ENCODE results near the gene NT5E.

The NT5E gene

DNA sequence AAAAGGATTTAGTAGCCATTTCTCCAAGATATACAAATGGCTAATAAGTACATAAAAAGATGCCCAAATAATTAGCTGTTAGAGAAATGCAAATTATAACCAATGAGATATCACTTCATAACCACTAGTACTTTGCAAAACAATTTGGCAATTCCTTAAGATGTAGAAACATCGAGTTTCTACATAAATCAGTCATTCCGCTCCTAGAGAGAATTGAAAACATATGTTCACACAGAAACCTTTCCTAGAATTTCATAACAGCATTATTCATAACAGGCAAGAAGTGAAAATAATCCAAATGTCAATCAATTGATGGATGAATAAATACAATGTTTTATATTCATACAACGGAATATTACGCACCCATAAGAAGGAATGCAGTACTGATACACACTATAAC, 20.5 kb upstream of the NT5E start:
- Histone ChIP-seq H4K20me1 (ENCODE audit: insufficient read depth, low read length) (no peaks in the 10 kb centered on the region), H3K27ac (ENCODE audit: low read length) (no peak overlapping the region), H3K9me2 (replicated peaks; ENCODE audit: insufficient read depth, low read length) (no peaks in the 10 kb centered on the region), H3K4me3 (ENCODE audit: low read length) (no peak overlapping the region), H3K4me2 (ENCODE audit: low read depth, low read length) (no peak overlapping the region), H3K36me3 (replicated peaks; ENCODE audit: insufficient read depth, low read length) (no peaks in the 10 kb centered on the region), H3K4me1 (ENCODE audit: low read length) (no peaks in the 10 kb centered on the region), H3K27me3 (replicated peaks; ENCODE audit: insufficient read depth, low read length) (no peaks in the 10 kb centered on the region), H2AFZ (ENCODE audit: low read length) (no peak overlapping the region), H3K9me3 (replicated peaks; ENCODE audit: insufficient read depth, low read length) (no peaks in the 10 kb centered on the region), H3F3A (ENCODE audit: insufficient read depth, low read length) (no peaks in the 10 kb centered on the region), H3K9ac (ENCODE audit: low read length) (no peak overlapping the region), H3K79me2 (ENCODE audit: low read length) (no peaks in the 10 kb centered on the region)
- no peak for DNase-seq
- TF ChIP-seq EZH2phosphoT487 (IDR thresholded peaks at IDR 0.05; ENCODE audit: low read length) (no peak), EZH2 (optimal IDR thresholded peaks at IDR 0.05; ENCODE audit: low read depth, low read length) (no peak)
- TF ChIP-seq, protein P1, sequence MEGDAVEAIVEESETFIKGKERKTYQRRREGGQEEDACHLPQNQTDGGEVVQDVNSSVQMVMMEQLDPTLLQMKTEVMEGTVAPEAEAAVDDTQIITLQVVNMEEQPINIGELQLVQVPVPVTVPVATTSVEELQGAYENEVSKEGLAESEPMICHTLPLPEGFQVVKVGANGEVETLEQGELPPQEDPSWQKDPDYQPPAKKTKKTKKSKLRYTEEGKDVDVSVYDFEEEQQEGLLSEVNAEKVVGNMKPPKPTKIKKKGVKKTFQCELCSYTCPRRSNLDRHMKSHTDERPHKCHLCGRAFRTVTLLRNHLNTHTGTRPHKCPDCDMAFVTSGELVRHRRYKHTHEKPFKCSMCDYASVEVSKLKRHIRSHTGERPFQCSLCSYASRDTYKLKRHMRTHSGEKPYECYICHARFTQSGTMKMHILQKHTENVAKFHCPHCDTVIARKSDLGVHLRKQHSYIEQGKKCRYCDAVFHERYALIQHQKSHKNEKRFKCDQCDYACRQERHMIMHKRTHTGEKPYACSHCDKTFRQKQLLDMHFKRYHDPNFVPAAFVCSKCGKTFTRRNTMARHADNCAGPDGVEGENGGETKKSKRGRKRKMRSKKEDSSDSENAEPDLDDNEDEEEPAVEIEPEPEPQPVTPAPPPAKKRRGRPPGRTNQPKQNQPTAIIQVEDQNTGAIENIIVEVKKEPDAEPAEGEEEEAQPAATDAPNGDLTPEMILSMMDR (IDR thresholded peaks at IDR 0.05; ENCODE audit: low read length): no peak

DNA sequence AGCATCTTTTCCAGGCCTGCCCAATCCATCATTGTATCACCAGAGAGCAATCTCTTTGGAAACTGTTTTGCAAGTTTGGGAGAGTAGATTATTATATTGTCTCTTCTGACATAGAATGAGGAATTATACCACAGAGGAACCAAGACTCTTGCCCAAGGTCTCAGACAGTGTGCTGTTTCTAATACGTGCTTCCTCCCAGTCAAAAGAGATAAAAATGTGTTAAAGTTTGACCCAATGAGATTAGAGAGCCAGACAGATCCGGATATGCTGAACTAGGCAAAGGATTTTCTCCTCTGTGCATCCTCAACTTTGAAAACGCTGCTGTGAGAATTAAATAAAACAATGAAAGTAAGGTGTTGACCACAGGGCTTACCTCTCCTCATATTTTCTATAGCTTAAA, 18.6 kb upstream of the NT5E start:
- DNase-seq: no peak
- TF ChIP-seq, protein P1 (IDR thresholded peaks at IDR 0.05; ENCODE audit: low read length): no peak
- TF ChIP-seq EZH2 (optimal IDR thresholded peaks at IDR 0.05; ENCODE audit: low read depth, low read length) (no peak), EZH2phosphoT487 (IDR thresholded peaks at IDR 0.05; ENCODE audit: low read length) (no peak)

DNA sequence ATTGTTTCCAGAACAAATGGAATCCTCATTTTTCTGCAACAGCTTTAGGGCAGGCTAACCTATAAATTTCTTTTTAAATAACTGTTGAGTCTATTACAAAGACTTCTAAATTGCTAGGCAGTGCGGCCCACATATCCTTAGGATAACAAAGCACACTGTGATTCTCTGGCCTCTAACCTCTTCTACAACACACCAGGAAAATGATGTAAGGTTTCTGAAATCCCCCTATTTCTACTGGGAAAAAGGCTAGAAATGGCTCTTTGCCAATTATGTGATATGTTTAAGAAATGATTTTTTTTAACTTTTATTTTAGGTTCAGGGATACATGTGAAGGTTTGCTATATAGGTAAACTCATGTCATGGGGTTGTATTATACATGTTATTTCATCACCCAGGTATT, 17.3 kb upstream of the NT5E start:
- H3F3A ChIP-seq (ENCODE audit: insufficient read depth, low read length): no peaks in the 10 kb centered on the region
- H3K9ac ChIP-seq (ENCODE audit: low read length): no peak overlapping the region
- no peak overlapping the region for H3K4me2 ChIP-seq (ENCODE audit: low read depth, low read length)
- H3K9me2 ChIP-seq (replicated peaks; ENCODE audit: insufficient read depth, low read length): no peaks in the 10 kb centered on the region
- TF ChIP-seq EZH2phosphoT487 (IDR thresholded peaks at IDR 0.05; ENCODE audit: low read length) (no peak), EZH2 (optimal IDR thresholded peaks at IDR 0.05; ENCODE audit: low read depth, low read length) (no peak)
- TF ChIP-seq, protein P1 (IDR thresholded peaks at IDR 0.05; ENCODE audit: low read length): no peak
- no peaks in the 10 kb centered on the region for H3K4me1 ChIP-seq (ENCODE audit: low read length)
- no peak overlapping the region for H3K4me3 ChIP-seq (ENCODE audit: low read length)
- no peak overlapping the region for H3K27ac ChIP-seq (ENCODE audit: low read length)
- H3K79me2 ChIP-seq (ENCODE audit: low read length): no peaks in the 10 kb centered on the region
- no peaks in the 10 kb centered on the region for H3K27me3 ChIP-seq (replicated peaks; ENCODE audit: insufficient read depth, low read length)
- DNase-seq: no peak
- no peaks in the 10 kb centered on the region for H3K36me3 ChIP-seq (replicated peaks; ENCODE audit: insufficient read depth, low read length)
- no peaks in the 10 kb centered on the region for H4K20me1 ChIP-seq (ENCODE audit: insufficient read depth, low read length)
- H2AFZ ChIP-seq (ENCODE audit: low read length): no peak overlapping the region
- no peaks in the 10 kb centered on the region for H3K9me3 ChIP-seq (replicated peaks; ENCODE audit: insufficient read depth, low read length)

More for the DNA sequence above, 18.6 kb upstream of the NT5E start:
- Histone ChIP-seq H3K79me2 (ENCODE audit: low read length) (no peaks in the 10 kb centered on the region), H3F3A (ENCODE audit: insufficient read depth, low read length) (no peaks in the 10 kb centered on the region), H3K9me3 (replicated peaks; ENCODE audit: insufficient read depth, low read length) (no peaks in the 10 kb centered on the region), H3K36me3 (replicated peaks; ENCODE audit: insufficient read depth, low read length) (no peaks in the 10 kb centered on the region), H3K9ac (ENCODE audit: low read length) (no peak overlapping the region), H3K4me1 (ENCODE audit: low read length) (no peaks in the 10 kb centered on the region), H3K27me3 (replicated peaks; ENCODE audit: insufficient read depth, low read length) (no peaks in the 10 kb centered on the region), H3K9me2 (replicated peaks; ENCODE audit: insufficient read depth, low read length) (no peaks in the 10 kb centered on the region), H3K27ac (ENCODE audit: low read length) (no peak overlapping the region), H3K4me2 (ENCODE audit: low read depth, low read length) (no peak overlapping the region), H3K4me3 (ENCODE audit: low read length) (no peak overlapping the region), H4K20me1 (ENCODE audit: insufficient read depth, low read length) (no peaks in the 10 kb centered on the region), H2AFZ (ENCODE audit: low read length) (no peak overlapping the region)
